Measurements from ENCODE around the gene DLL3. TPM values are rescaled to one million over a fixed set of nuclear protein-coding genes. Genes with fewer than 3 reads are reported as not detected.

The DLL3 gene
- total RNA-seq, 1 donor from 2014 or later: 42.7 TPM

- no peak for TF ChIP-seq CTCF (IDR thresholded peaks at IDR 0.05; ENCODE audit: unreplicated experiment)
- Mint-ChIP-seq H3K4me3 (ENCODE audit: unreplicated experiment) (peak overlapping the region; percentile 80), H3K4me1 (ENCODE audit: unreplicated experiment) (peaks cover 48% of the 10 kb centered on the region), H3K36me3 (ENCODE audit: low read depth, unreplicated experiment) (peaks cover 13% of the 10 kb centered on the region), H3K27ac (ENCODE audit: unreplicated experiment) (peak overlapping the region; percentile 84), H3K27me3 (ENCODE audit: unreplicated experiment) (peaks cover 4% of the 10 kb centered on the region), H3K9me3 (ENCODE audit: unreplicated experiment) (no peaks in the 10 kb centered on the region)
- no peak for DNase-seq (ENCODE audit: low spot score)
Observed at GRCh38 chr19:39479916-39480315, 18.8 kb upstream of the DLL3 start.

DNA sequence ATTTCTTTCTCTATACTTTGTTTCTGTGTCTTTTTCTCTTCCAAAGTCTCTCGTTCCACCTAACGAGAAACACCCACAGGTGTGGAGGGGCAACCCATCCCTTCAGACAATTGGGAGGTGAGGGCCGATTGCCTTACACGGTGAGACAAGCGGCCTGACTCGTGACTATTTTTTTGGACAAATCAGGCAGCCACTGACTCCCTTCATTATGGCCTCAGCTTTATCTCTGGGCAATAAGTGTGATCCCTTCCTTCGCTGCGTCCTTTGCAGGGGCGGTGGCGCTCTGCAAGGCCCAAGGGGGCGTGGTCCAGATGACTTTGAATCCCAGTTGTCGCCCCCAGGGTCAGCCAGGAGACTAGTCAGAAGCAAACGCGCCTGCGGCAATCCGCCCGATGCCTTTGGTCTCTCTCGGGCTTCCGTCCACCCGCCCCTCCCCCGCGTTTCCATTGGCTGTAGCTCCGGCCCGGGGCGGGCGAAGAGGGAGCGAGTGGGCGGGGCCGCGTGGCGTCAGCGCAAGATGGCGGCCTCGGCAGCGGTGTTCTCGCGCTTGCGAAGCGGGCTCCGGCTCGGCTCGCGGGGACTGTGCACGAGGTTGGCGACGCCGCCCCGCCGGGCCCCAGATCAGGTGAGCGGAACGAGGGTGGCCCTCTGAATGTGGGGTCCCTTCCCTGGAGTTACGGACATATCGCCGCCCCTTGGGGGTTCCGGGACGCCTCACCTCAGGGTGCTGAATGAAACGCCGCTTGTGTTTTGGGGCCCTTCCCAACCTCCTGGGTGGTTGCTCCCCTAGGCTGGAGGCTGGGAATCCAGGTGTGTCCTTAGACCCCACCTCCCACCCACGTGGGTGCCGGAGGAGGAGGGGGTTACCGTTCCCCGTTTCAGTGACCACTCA is 18.2 kb upstream of the DLL3 start, which contains the start of gene TIMM50:
TIMM50 (plus strand) TSS at position 502 of the 892 bp plus-strand sequence; CDS start at position 518, 16 bp downstream.
- no peak for TF ChIP-seq CTCF (IDR thresholded peaks at IDR 0.05; ENCODE audit: unreplicated experiment)

GRCh38 chr19:39481229-39481545 is 17.6 kb upstream of the DLL3 start:
- DNase-seq (ENCODE audit: low spot score): no peak
- TF ChIP-seq CTCF (IDR thresholded peaks at IDR 0.05; ENCODE audit: unreplicated experiment): no peak
- Mint-ChIP-seq H3K27me3 (ENCODE audit: unreplicated experiment) (peaks cover 4% of the 10 kb centered on the region), H3K4me1 (ENCODE audit: unreplicated experiment) (peaks cover 40% of the 10 kb centered on the region), H3K27ac (ENCODE audit: unreplicated experiment) (peak overlapping the region; percentile 94), H3K9me3 (ENCODE audit: unreplicated experiment) (no peaks in the 10 kb centered on the region), H3K4me3 (ENCODE audit: unreplicated experiment) (peak overlapping the region; percentile 94), H3K36me3 (ENCODE audit: low read depth, unreplicated experiment) (peaks cover 12% of the 10 kb centered on the region)

More for the DNA sequence above, 18.2 kb upstream of the DLL3 start, which contains the start of gene TIMM50:
- H3K4me3 Mint-ChIP-seq (ENCODE audit: unreplicated experiment): peak within 1 kb of the TSS; percentile 94
- no peaks in the 10 kb centered on the region for H3K9me3 Mint-ChIP-seq (ENCODE audit: unreplicated experiment)
- DNase-seq (ENCODE audit: low spot score): peak; percentile 100
- peaks cover 12% of the 10 kb centered on the region for H3K36me3 Mint-ChIP-seq (ENCODE audit: low read depth, unreplicated experiment)
- peak within 1 kb of the TSS; percentile 94 for H3K27ac Mint-ChIP-seq (ENCODE audit: unreplicated experiment)
- peaks cover 4% of the 10 kb centered on the region for H3K27me3 Mint-ChIP-seq (ENCODE audit: unreplicated experiment)
- H3K4me1 Mint-ChIP-seq (ENCODE audit: unreplicated experiment): peaks cover 44% of the 10 kb centered on the region

- Mint-ChIP-seq H3K4me1 (ENCODE audit: unreplicated experiment) (peaks cover 37% of the 10 kb centered on the region), H3K27ac (ENCODE audit: unreplicated experiment) (peak overlapping the region; percentile 94), H3K27me3 (ENCODE audit: unreplicated experiment) (peaks cover 4% of the 10 kb centered on the region), H3K36me3 (ENCODE audit: low read depth, unreplicated experiment) (peaks cover 12% of the 10 kb centered on the region), H3K9me3 (ENCODE audit: unreplicated experiment) (no peaks in the 10 kb centered on the region), H3K4me3 (ENCODE audit: unreplicated experiment) (peak overlapping the region; percentile 94)
- no peak for DNase-seq (ENCODE audit: low spot score)
- TF ChIP-seq CTCF (IDR thresholded peaks at IDR 0.05; ENCODE audit: unreplicated experiment): no peak
Observed at GRCh38 chr19:39481676-39482075, 17.1 kb upstream of the DLL3 start.

GRCh38 chr19:39483141-39483540 is 15.6 kb upstream of the DLL3 start:
- peaks cover 6% of the 10 kb centered on the region for H3K27me3 Mint-ChIP-seq (ENCODE audit: unreplicated experiment)
- no peak overlapping the region for H3K4me3 Mint-ChIP-seq (ENCODE audit: unreplicated experiment)
- no peak for TF ChIP-seq CTCF (IDR thresholded peaks at IDR 0.05; ENCODE audit: unreplicated experiment)
- H3K36me3 Mint-ChIP-seq (ENCODE audit: low read depth, unreplicated experiment): peaks cover 20% of the 10 kb centered on the region
- no peak for DNase-seq (ENCODE audit: low spot score)
- H3K27ac Mint-ChIP-seq (ENCODE audit: unreplicated experiment): no peak overlapping the region
- peaks cover 36% of the 10 kb centered on the region for H3K4me1 Mint-ChIP-seq (ENCODE audit: unreplicated experiment)
- H3K9me3 Mint-ChIP-seq (ENCODE audit: unreplicated experiment): no peaks in the 10 kb centered on the region

All from endothelial cell (in vitro differentiated cells).